Astrocyte (in vitro differentiated cells and primary cell): ENCODE measurements around the gene HOXC9. TPM values are rescaled to one million over a fixed set of nuclear protein-coding genes. Genes with fewer than 3 reads are reported as not detected.

Experiments used
- DNase-seq: peaks from one replicate; pipeline ENCODE4 v3.0.0-alpha.2; 2010; ENCODE audit warnings: low read depth
- FAIRE-seq: peaks from 2 replicates; lab custom pipeline; 2011; peaks lifted over from hg19 to GRCh38; lab: Jason Lieb, UNC
- H2AFZ ChIP-seq: 2 replicates; pipeline ENCODE4 v1.6.0; 2012; ENCODE audit warnings: low read depth, low read length, inconsistent platforms
- H3K27ac ChIP-seq: 2 replicates; pipeline ENCODE4 v1.5.1; 2011; ENCODE audit warnings: low read depth, low read length, inconsistent platforms
- H3K27me3 ChIP-seq: 2 replicates; pipeline ENCODE4 v1.6.0; 2011; ENCODE audit warnings: low read length, inconsistent platforms; ENCODE audit not compliant: insufficient read depth
- H3K36me3 ChIP-seq: 2 replicates; pipeline ENCODE4 v1.5.1; 2011; ENCODE audit warnings: low read length, inconsistent platforms; ENCODE audit not compliant: insufficient read depth
- H3K4me1 ChIP-seq: 2 replicates; pipeline ENCODE4 v1.5.1; 2011; ENCODE audit warnings: low read length, inconsistent platforms; ENCODE audit not compliant: insufficient read depth
- H3K4me2 ChIP-seq: 2 replicates; pipeline ENCODE4 v1.6.0; 2012; ENCODE audit warnings: low read length, inconsistent platforms
- H3K4me3 ChIP-seq: 2 replicates; pipeline ENCODE4 v1.5.1; 2011; ENCODE audit warnings: low read depth, mild to moderate bottlenecking, low read length, inconsistent platforms; ENCODE audit not compliant: insufficient read depth
- H3K79me2 ChIP-seq: 2 replicates; pipeline ENCODE4 v1.6.0; 2012; ENCODE audit warnings: mild to moderate bottlenecking, low read length, inconsistent platforms; ENCODE audit not compliant: insufficient read depth
- H3K9ac ChIP-seq: 2 replicates; pipeline ENCODE4 v1.6.0; 2012; ENCODE audit warnings: mild to moderate bottlenecking, low read length, inconsistent platforms
- H3K9me3 ChIP-seq: 2 replicates; pipeline ENCODE4 v1.5.1; 2012; ENCODE audit warnings: low read depth, mild to moderate bottlenecking, low read length, inconsistent platforms; ENCODE audit not compliant: insufficient read depth
- H4K20me1 ChIP-seq: 2 replicates; pipeline ENCODE4 v1.6.0; 2012; ENCODE audit warnings: low read length, inconsistent platforms; ENCODE audit not compliant: insufficient read depth
- H3K27ac Mint-ChIP-seq: one replicate; pipeline ENCODE4 v1.8.0; 2021; ENCODE audit warnings: mild to moderate bottlenecking, mixed read lengths; ENCODE audit not compliant: unreplicated experiment
- H3K27me3 Mint-ChIP-seq: one replicate; pipeline ENCODE4 v1.8.0; 2021; ENCODE audit warnings: low read depth, mixed read lengths; ENCODE audit not compliant: unreplicated experiment
- H3K36me3 Mint-ChIP-seq: one replicate; pipeline ENCODE4 v1.8.0; 2021; ENCODE audit warnings: low read depth, mixed read lengths; ENCODE audit not compliant: unreplicated experiment
- H3K4me1 Mint-ChIP-seq: one replicate; pipeline ENCODE4 v1.8.0; 2021; ENCODE audit warnings: low read depth, mixed read lengths; ENCODE audit not compliant: unreplicated experiment
- H3K4me3 Mint-ChIP-seq: one replicate; pipeline ENCODE4 v1.8.0; 2021; ENCODE audit warnings: mild to moderate bottlenecking, moderate library complexity, mixed read lengths; ENCODE audit not compliant: unreplicated experiment
- H3K9me3 Mint-ChIP-seq: one replicate; pipeline ENCODE4 v1.8.0; 2021; ENCODE audit warnings: mild to moderate bottlenecking, mixed read lengths; ENCODE audit not compliant: unreplicated experiment
- CTCF ChIP-seq: IDR thresholded peaks from 2 replicates; pipeline ENCODE4 v1.5.1; 2011; ENCODE audit warnings: low read depth, mild to moderate bottlenecking, inconsistent platforms, low read length, moderate library complexity; ENCODE audit not compliant: insufficient read depth
- EZH2 ChIP-seq: IDR thresholded peaks from 2 replicates; pipeline ENCODE4 v1.6.1; 2012; ENCODE audit warnings: mild to moderate bottlenecking, low read length, inconsistent platforms; ENCODE audit not compliant: insufficient read depth
- total RNA-seq: library from RNA; stranded (reverse); gene quantifications from 2 replicates; pipeline ENCODE4 v1.2.1, GENCODE V29; 2021

HOXC9 gene
- total RNA-seq, 1 donor from 2014 or later = not detected

GRCh38 chr12:53966385-53967133, 33.4 kb upstream of the HOXC9 start:
- H3K27ac Mint-ChIP-seq = peak overlapping the region; percentile 66
- H3K27me3 Mint-ChIP-seq = peaks cover 98% of the 10 kb centered on the region
- Histone ChIP-seq H3K9ac (no peak overlapping the region), H4K20me1 (no peaks in the 10 kb centered on the region), H3K9me3 (no peaks in the 10 kb centered on the region), H3K4me1 (no peaks in the 10 kb centered on the region), H3K4me2 (no peak overlapping the region), H3K27me3 (peaks cover 99% of the 10 kb centered on the region), H2AFZ (no peak overlapping the region), H3K36me3 (no peaks in the 10 kb centered on the region), H3K4me3 (no peak overlapping the region), H3K79me2 (no peaks in the 10 kb centered on the region), H3K27ac (no peak overlapping the region)
- H3K4me3 Mint-ChIP-seq = no peak overlapping the region
- no peak for DNase-seq
- no peaks in the 10 kb centered on the region for H3K36me3 Mint-ChIP-seq
- no peaks in the 10 kb centered on the region for H3K4me1 Mint-ChIP-seq
- no peak for FAIRE-seq
- peaks cover 29% of the 10 kb centered on the region for H3K9me3 Mint-ChIP-seq
- TF ChIP-seq EZH2 (peak; percentile 90), CTCF (no peak)

GRCh38 chr12:53967421-53967925, 32.5 kb upstream of the HOXC9 start:
- Histone ChIP-seq H3K4me3 (no peak overlapping the region), H3K4me1 (no peaks in the 10 kb centered on the region), H3K36me3 (no peaks in the 10 kb centered on the region), H3K4me2 (no peak overlapping the region), H3K9ac (no peak overlapping the region), H3K27me3 (peaks cover 99% of the 10 kb centered on the region), H3K27ac (no peak overlapping the region), H3K9me3 (no peaks in the 10 kb centered on the region), H3K79me2 (no peaks in the 10 kb centered on the region), H2AFZ (no peak overlapping the region), H4K20me1 (no peaks in the 10 kb centered on the region)
- TF ChIP-seq CTCF = no peak
- no peak for TF ChIP-seq EZH2
- FAIRE-seq = no peak
- Mint-ChIP-seq H3K27ac (peak overlapping the region; percentile 1), H3K27me3 (peaks cover 99% of the 10 kb centered on the region), H3K36me3 (no peaks in the 10 kb centered on the region), H3K9me3 (peaks cover 26% of the 10 kb centered on the region), H3K4me3 (no peak overlapping the region), H3K4me1 (no peaks in the 10 kb centered on the region)
- no peak for DNase-seq
